IMR-90 (cell line): ENCODE measurements around the gene SMC4.

Experiments used
- CTCF ChIP-seq: conservative IDR thresholded peaks from 2 replicates; pipeline ENCODE4 v1.5.1; 2012; ENCODE audit warnings: mild to moderate bottlenecking, low read depth, low read length, improper control_type of control experiment
- RAD21 ChIP-seq: IDR thresholded peaks from 2 replicates; pipeline ENCODE4 v1.6.1; 2012; ENCODE audit warnings: low read length, improper control_type of control experiment

GRCh38 chr3:160401291-160402095 is 2.0 kb downstream of the SMC4 start:
- TF ChIP-seq RAD21 = no peak
- no peak for TF ChIP-seq CTCF
